ENCODE measurements around the gene MICALL1.

The MICALL1 gene

GRCh38 chr22:37898441-37899181 lies 7.5 kb upstream of the MICALL1 start:
- no peaks in the 10 kb centered on the region for H3K27me3 ChIP-seq (ENCODE audit: insufficient read depth, poor library complexity, severe bottlenecking)
- no peak for DNase-seq (ENCODE audit: low read depth in 1 of 2, low spot score in 1 of 2)
- H3K4me3 ChIP-seq (replicated peaks; ENCODE audit: insufficient read depth, low read length) = no peak overlapping the region
- no peak for TF ChIP-seq SPI1 (IDR thresholded peaks at IDR 0.05; ENCODE audit: borderline replicate concordance, low read depth)
- TF ChIP-seq POLR2AphosphoS5 (IDR thresholded peaks at IDR 0.05; ENCODE audit: low read depth) = no peak
- no peak for TF ChIP-seq REST (IDR thresholded peaks at IDR 0.05; ENCODE audit: insufficient replicate concordance, low read depth)
- no peak for TF ChIP-seq CTCF (IDR thresholded peaks at IDR 0.05; ENCODE audit: insufficient read depth, low read length)
- no peak for TF ChIP-seq GABPA (IDR thresholded peaks at IDR 0.05; ENCODE audit: low read depth)
- no peak overlapping the region for H3K27ac ChIP-seq (replicated peaks)

DNA sequence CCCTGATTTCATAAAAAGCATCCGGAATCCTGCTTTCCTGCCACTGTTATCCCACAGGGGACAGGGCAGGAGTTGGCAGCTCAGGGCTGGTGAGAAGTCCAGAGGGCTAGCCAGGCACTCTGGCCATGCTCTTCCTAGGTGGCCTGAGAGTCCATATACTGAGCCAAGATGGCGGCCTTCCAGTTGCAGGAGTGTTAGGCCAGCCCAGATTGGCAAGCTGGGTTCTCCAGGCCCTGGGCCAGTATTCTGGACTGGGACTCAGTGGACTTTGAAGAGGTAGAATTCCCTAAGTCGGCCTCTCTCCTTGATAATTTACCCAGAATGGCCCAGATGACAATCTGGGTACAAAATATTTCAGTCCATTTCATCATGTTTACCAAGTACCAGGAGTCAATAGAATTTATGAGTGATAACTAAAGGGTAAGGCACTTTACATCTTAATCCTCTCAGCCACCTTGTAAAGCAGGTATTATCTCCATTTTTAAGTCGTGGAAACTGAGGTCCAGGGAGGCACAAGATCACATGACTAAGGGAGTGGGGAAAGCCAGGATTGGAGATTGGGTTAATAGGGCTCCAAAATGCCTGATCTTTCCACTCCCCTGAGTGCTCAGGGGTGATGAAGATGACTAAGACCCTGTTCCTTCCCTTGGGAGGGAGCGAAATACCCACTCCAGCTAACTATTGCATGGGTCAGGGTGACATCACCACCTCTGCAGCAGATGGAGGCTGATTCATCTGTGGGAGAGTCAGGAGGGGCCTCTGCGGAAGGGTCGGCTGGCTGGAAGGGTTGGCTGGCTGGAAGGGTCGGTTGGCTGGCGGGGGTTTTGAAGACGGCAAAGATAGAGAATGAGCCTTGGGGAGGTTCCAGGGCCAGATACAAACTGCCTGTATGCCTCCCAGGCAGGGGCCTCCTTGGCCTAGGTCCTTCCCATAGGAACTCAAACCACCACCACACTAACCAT lies 1.2 kb upstream of the MICALL1 start:
- no peak for TF ChIP-seq CTCF (IDR thresholded peaks at IDR 0.05; ENCODE audit: insufficient read depth, low read length)
- no peak for TF ChIP-seq GABPA (IDR thresholded peaks at IDR 0.05; ENCODE audit: low read depth)
- no peak for TF ChIP-seq SPI1 (IDR thresholded peaks at IDR 0.05; ENCODE audit: borderline replicate concordance, low read depth)
- no peak for TF ChIP-seq POLR2AphosphoS5 (IDR thresholded peaks at IDR 0.05; ENCODE audit: low read depth)
- no peak for TF ChIP-seq REST (IDR thresholded peaks at IDR 0.05; ENCODE audit: insufficient replicate concordance, low read depth)
- H3K4me3 ChIP-seq (replicated peaks; ENCODE audit: insufficient read depth, low read length) = no peak overlapping the region
- H3K27ac ChIP-seq (replicated peaks) = no peak overlapping the region
- H3K27me3 ChIP-seq (ENCODE audit: insufficient read depth, poor library complexity, severe bottlenecking) = no peaks in the 10 kb centered on the region
- peak in 1 of 2 experiments; percentile 44 for DNase-seq (ENCODE audit: low read depth in 1 of 2, low spot score in 1 of 2)

DNA sequence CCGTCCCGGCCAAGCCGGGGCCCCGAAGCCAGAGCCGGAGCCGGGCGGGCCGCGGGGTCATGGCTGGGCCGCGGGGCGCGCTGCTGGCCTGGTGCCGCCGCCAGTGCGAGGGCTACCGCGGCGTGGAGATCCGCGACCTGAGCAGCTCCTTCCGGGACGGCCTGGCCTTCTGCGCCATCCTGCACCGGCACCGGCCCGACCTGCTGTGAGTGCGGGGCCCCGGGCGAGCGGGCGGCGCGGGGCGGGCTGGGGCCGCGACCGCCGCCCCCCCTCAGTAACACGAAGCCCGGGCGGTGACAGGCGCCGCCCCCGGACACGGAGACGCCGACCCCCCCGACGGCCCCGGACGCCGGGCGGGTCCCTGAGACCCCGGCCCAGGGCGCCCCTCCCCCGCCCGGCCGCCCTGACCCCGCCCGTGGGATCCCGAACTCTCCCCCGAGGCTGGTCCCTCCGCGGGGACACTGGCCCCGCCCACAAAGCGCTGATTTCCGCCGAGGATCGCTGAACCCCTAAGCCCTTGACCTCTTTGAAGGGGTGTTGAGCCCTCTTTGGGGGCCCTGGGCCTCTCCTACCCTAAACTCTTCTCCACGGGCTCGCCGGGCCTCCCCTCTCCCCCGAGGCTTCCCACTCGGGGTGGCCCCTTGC lies 389 bp downstream of the MICALL1 start:
- H3K27ac ChIP-seq (replicated peaks) = no peak overlapping the region
- no peaks in the 10 kb centered on the region for H3K27me3 ChIP-seq (ENCODE audit: insufficient read depth, poor library complexity, severe bottlenecking)
- H3K4me3 ChIP-seq (replicated peaks; ENCODE audit: insufficient read depth, low read length) = peak overlapping the region; percentile 43
- no peak for DNase-seq (ENCODE audit: low read depth in 1 of 2, low spot score in 1 of 2)
- TF ChIP-seq POLR2AphosphoS5 (IDR thresholded peaks at IDR 0.05; ENCODE audit: low read depth) = no peak
- no peak for TF ChIP-seq SPI1 (IDR thresholded peaks at IDR 0.05; ENCODE audit: borderline replicate concordance, low read depth)
- no peak for TF ChIP-seq GABPA (IDR thresholded peaks at IDR 0.05; ENCODE audit: low read depth)
- TF ChIP-seq REST (IDR thresholded peaks at IDR 0.05; ENCODE audit: insufficient replicate concordance, low read depth) = no peak
- no peak for TF ChIP-seq CTCF (IDR thresholded peaks at IDR 0.05; ENCODE audit: insufficient read depth, low read length)

Measured in HL-60 (cell line).